Ovary (tissue), 9 donors: ENCODE measurements around the gene SMG9. TPM values are rescaled to one million over a fixed set of nuclear protein-coding genes. Genes with fewer than 3 reads are reported as not detected.

ENCODE experiments used
- DNase-seq, 5 donors: peaks; one replicate each; pipeline ENCODE4 v3.0.0-alpha.2; 2019 to 2020
- H3K27ac ChIP-seq, 2 donors: fragments of 200-600 bp; one replicate each; pipeline versions ENCODE4 v1.5.1 to v1.8.0; 2019 to 2022
- H3K27me3 ChIP-seq: fragments of 200-600 bp; one replicate; pipeline ENCODE4 v1.8.0; 2022
- H3K36me3 ChIP-seq: fragments of 200-600 bp; sonication (generic); one replicate; pipeline ENCODE4 v1.5.1; 2019
- H3K4me1 ChIP-seq: one replicate; pipeline ENCODE4 v1.8.1; 2013; ENCODE audit warnings: mild to moderate bottlenecking, moderate library complexity; ENCODE audit not compliant: insufficient read depth
- H3K4me3 ChIP-seq: fragments of 200-600 bp; sonication (generic); one replicate; pipeline ENCODE4 v1.5.1; 2017
- H3K9me3 ChIP-seq, 2 donors: fragments of 200-600 bp in 1 of 2; sonication (generic) in 1 of 2; one replicate each; pipeline versions ENCODE4 v1.5.1 to v1.8.1; 2013 to 2019; ENCODE audit warnings: mild to moderate bottlenecking in 1 of 2, moderate library complexity in 1 of 2
- CTCF ChIP-seq, 3 donors: fragments of 450-650 bp in 2 of 3; fragments of 200-600 bp in 1 of 3; IDR thresholded peaks; one replicate each; pipeline versions ENCODE4 v1.5.1 to v1.8.0; 2016 to 2022; ENCODE audit warnings: antibody characterized with exemption in 3 of 3, mild to moderate bottlenecking in 1 of 3
- EP300 ChIP-seq: sonication (generic); formaldehyde crosslinking; IDR thresholded peaks from one replicate; pipeline ENCODE4 v1.6.1; 2017; ENCODE audit warnings: antibody characterized with exemption
- POLR2A ChIP-seq: fragments of 450-650 bp; IDR thresholded peaks from one replicate; pipeline ENCODE4 v1.6.1; 2017; ENCODE audit warnings: antibody characterized with exemption, mild to moderate bottlenecking, moderate library complexity
- WGBS, 3 donors: extraction: QIAGEN DNeasy Blood & Tissue Kit in 1 of 3; methylation state at CpG; one replicate each; pipeline versions ENCODE4 v1.1.5 to v1.1.7; 2013 to 2017; 5-methylcytosine and 5-hydroxymethylcytosine counted together
- intact Hi-C, 4 donors: fragments of 100-400 bp; cut with DNase I; formaldehyde crosslinking; loops; one replicate each; pipeline versions ENCODE4 v1.11.0 to v1.15.1; 2022 to 2023
- polyA plus RNA-seq, 2 donors: library from polyadenylated mRNA; stranded (reverse); fragments of 200-250 nt in 1 of 2; fragments of 350-450 nt in 1 of 2; fragmentation: Illumina TruSeq in 1 of 2; extraction: RNeasy Lipid Tissue Mini Kit (QIAGEN cat#74804) in 1 of 2; gene quantifications; one replicate each; pipeline ENCODE4 v1.2.3, GENCODE V29; 2013 to 2014
- total RNA-seq, 7 donors: library from RNA; depleted of rRNA in 2 of 7; stranded (reverse); fragments of >200 nt in 2 of 7; fragmentation: NEBNext Ultra II Directional in 3 of 7; extraction: Animal tissue kit (Norgen Biotek cat#: 25700) in 3 of 7; gene quantifications; one replicate each; pipeline versions ENCODE4 v1.1.0 to v1.2.4, GENCODE V29; 2016 to 2023
- donor health status: DM: no; HTN: no; CAD: no; lungs with moderate emphysema.
- donor health status: DM: no; HTN: no; CAD: no.
- donor health status: Bipolar disorder and iron deficiency.
- donor health status: DM: yes; HTN: yes; CAD: no.
- donor health status: DM: no; HTN: no; CAD: no.
- donor health status: DM: yes; HTN: yes; CAD: no.

The SMG9 gene
- total and polyA plus RNA-seq, 9 donors = 13.9 to 34.8 (median 23.9) TPM

DNA sequence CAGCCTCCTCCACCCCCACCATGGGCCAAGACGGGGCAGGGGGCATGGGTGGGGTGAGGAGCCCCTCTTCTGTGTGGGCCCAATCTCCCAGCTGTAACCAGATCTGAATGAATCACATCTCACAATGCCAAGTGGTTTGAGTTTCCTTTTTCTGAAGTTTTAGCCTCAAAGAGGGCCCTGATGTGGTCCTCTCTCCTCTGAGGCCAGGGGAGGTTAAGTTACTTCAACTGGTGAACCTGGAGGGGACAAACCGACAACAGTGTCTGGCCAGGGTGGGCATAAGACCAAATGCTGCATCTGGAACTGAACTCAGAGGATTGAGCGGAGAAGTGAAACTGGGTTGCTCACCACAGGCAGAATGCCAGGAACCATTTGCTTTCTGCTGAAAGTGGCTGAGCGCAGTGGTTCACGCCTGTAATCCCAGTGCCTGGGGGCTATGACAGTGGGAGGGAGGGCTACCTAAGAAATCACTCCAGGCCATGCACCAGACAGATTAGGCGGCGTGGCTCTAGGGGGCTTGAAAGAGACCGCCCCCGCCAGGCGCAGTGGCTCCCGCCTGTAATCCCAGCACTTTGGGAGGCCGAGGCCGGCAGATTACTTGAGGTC, 54.3 kb downstream of the SMG9 start:
- H3K27me3 ChIP-seq = no peaks in the 10 kb centered on the region
- 65 to 69% (median 66%) methylated on average over 13 of the region's 13 CpGs for WGBS, 3 donors
- no peak for TF ChIP-seq POLR2A
- H3K36me3 ChIP-seq = no peaks in the 10 kb centered on the region
- H3K9me3 ChIP-seq = no peaks in the 10 kb centered on the region
- peak overlapping the region in 1 of 2 donors; percentile 5 for H3K27ac ChIP-seq
- intact Hi-C loops = no loop called here
- no peak overlapping the region for H3K4me3 ChIP-seq
- no peaks in the 10 kb centered on the region for H3K4me1 ChIP-seq
- peak in 4 of 5 donors; percentile 23 to 34 (median 26) for DNase-seq

DNA sequence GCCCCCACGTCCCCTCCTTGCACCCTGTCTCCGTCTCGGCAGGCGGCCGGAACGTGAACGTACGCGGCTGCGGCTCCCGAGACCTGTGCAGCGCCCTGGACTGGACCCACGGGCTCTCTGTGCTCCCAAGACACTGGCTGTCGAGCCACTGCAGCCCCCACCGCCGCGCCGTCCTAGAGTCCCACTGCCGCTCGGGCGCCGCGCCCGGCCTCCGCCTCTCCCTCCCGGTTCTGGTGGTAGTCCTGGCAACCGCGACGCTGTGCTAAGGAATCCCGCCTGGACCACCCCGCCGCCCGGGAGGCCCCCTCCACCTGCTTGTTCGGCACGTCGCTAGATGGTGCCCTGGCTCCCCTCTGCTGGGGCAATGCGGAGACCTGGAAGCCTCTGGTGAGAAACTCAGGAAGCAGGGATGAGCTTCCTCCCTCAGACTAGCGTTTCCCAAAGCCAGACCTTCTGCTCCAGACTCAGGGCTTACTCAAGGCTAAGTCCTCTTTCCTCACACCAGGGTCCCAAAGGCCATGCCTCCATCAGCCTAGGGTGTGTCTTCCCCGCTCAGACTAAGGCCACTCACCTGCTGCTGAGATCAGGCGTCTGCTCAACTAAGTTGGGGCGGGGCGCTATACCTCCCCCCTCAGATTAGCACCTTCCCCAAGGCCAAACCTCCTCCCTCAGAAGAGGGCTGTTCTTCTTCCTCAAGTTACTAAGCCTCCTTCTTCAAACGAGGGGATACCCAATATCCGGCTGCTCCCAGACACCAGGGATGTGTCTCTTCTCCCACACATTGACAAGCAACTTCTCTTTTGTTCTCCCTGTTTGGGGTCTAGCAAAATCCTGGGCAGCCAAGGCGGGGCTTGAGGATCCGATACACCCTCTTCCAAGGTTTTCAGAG, 55.0 kb downstream of the SMG9 start:
- Histone ChIP-seq H3K4me1 (no peaks in the 10 kb centered on the region), H3K27me3 (no peaks in the 10 kb centered on the region), H3K36me3 (no peaks in the 10 kb centered on the region), H3K9me3 (no peaks in the 10 kb centered on the region), H3K27ac (no peak overlapping the region), H3K4me3 (peak overlapping the region; percentile 16)
- no peak for TF ChIP-seq POLR2A
- TF ChIP-seq EP300 = no peak
- TF ChIP-seq CTCF (IDR thresholded peaks at IDR 0.05) = no peak
- DNase-seq = peak; percentile 17 to 55 (median 32)
- intact Hi-C loops = no loop called here
- 14 to 20% (median 14%) methylated on average over 33 to 46 of the region's 46 CpGs for WGBS, 3 donors

GRCh38 chr19:43697295-43697694, 57.5 kb downstream of the SMG9 start:
- H3K27me3 ChIP-seq = no peaks in the 10 kb centered on the region
- H3K4me3 ChIP-seq = no peak overlapping the region
- no peaks in the 10 kb centered on the region for H3K36me3 ChIP-seq
- intact Hi-C loops = no loop called here
- TF ChIP-seq EP300 = no peak
- TF ChIP-seq CTCF (IDR thresholded peaks at IDR 0.05) = no peak
- TF ChIP-seq POLR2A = no peak
- DNase-seq = no peak
- H3K27ac ChIP-seq = no peak overlapping the region
- WGBS, 3 donors = 55 to 70% (median 68%) methylated on average over 5 of the region's 5 CpGs
- no peaks in the 10 kb centered on the region for H3K4me1 ChIP-seq
- H3K9me3 ChIP-seq = no peaks in the 10 kb centered on the region

- peaks cover 4 to 6% of the 10 kb centered on the region in 2 donors for H3K9me3 ChIP-seq
- H3K27ac ChIP-seq = no peak overlapping the region
- no peak for DNase-seq
- H3K4me1 ChIP-seq = no peaks in the 10 kb centered on the region
- H3K36me3 ChIP-seq = no peaks in the 10 kb centered on the region
- no peak overlapping the region for H3K4me3 ChIP-seq
- H3K27me3 ChIP-seq = no peaks in the 10 kb centered on the region
- TF ChIP-seq CTCF (IDR thresholded peaks at IDR 0.05) = no peak
- no peak for TF ChIP-seq POLR2A
- TF ChIP-seq EP300 = no peak
- WGBS, 3 donors = 81 to 90% (median 88%) methylated on average over 6 of the region's 6 CpGs
- intact Hi-C loops = no loop called here
These were observed 58.6 kb downstream of the SMG9 start for GRCh38 chr19:43695985-43696704.
